Mesothelial cell of epicardium (in vitro differentiated cells): ENCODE results near the gene ULBP1. TPM values are rescaled to one million over a fixed set of nuclear protein-coding genes. Genes with fewer than 3 reads are reported as not detected.
"Not testable (repeated sequence)": the region's sequence is repeated elsewhere in the genome, so short reads cannot be mapped to it uniquely, and the experiment has no call there.

Experiments
- DNase-seq, 2 experiments: peaks; one replicate each; pipeline ENCODE4 v3.0.0; 2021; ENCODE audit warnings: low spot score in 2 of 2; ENCODE audit not compliant: unreplicated experiment in 2 of 2
- H3K27ac Mint-ChIP-seq: 2 replicates; pipeline ENCODE4 v1.8.0; 2021; ENCODE audit warnings: mixed read lengths
- H3K27me3 Mint-ChIP-seq: 2 replicates; pipeline ENCODE4 v1.8.0; 2021; ENCODE audit warnings: low read depth, mixed read lengths
- H3K36me3 Mint-ChIP-seq: 2 replicates; pipeline ENCODE4 v1.8.0; 2021; ENCODE audit warnings: mixed read lengths
- H3K4me1 Mint-ChIP-seq: 2 replicates; pipeline ENCODE4 v1.8.0; 2021; ENCODE audit warnings: mixed read lengths
- H3K4me3 Mint-ChIP-seq: 2 replicates; pipeline ENCODE4 v1.8.0; 2021; ENCODE audit warnings: mild to moderate bottlenecking, moderate library complexity, mixed read lengths
- H3K9me3 Mint-ChIP-seq: 2 replicates; pipeline ENCODE4 v1.8.0; 2021; ENCODE audit warnings: mixed read lengths
- CTCF ChIP-seq: fragments of 200-600 bp; sonication (generic); IDR thresholded peaks from one replicate; pipeline ENCODE4 v1.5.0; 2021; ENCODE audit warnings: antibody characterized with exemption; ENCODE audit not compliant: unreplicated experiment
- total RNA-seq: library from RNA; stranded (reverse); gene quantifications from 3 replicates; pipeline ENCODE4 v1.2.1, GENCODE V29; 2021

Gene ULBP1
- total RNA-seq, 1 donor from 2014 or later = 0.07 TPM

DNA sequence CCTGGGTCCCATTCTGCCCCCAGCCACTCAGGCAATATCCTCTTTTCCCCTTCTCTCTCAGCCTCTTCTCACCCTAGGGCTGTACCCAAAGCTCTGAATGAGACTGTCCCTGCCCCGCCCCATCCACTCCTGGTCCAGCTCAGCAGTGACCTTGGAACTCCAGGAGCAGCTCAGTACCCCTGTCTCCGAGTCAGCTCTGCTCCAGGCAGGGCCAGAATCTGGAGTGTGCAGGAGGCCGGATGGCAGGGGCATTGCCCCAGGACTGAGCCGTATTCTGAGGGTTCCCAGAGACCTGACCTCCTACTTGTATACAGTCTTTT, 38.9 kb upstream of the ULBP1 start:
- Mint-ChIP-seq H3K9me3 (no peaks in the 10 kb centered on the region), H3K4me1 (peaks cover 13% of the 10 kb centered on the region), H3K36me3 (no peaks in the 10 kb centered on the region), H3K4me3 (peak overlapping the region; percentile 75), H3K27ac (no peak overlapping the region), H3K27me3 (peaks cover 92% of the 10 kb centered on the region)
- no peak for TF ChIP-seq CTCF
- no peak for DNase-seq

GRCh38 chr6:149925253-149925973, 38.3 kb upstream of the ULBP1 start:
- TF ChIP-seq CTCF = no peak
- Mint-ChIP-seq H3K9me3 (no peaks in the 10 kb centered on the region), H3K4me3 (peak overlapping the region; percentile 75), H3K27ac (no peak overlapping the region), H3K27me3 (peaks cover 92% of the 10 kb centered on the region), H3K4me1 (peaks cover 13% of the 10 kb centered on the region), H3K36me3 (no peaks in the 10 kb centered on the region)
- peak in 1 of 2 experiments; percentile 29 for DNase-seq

- H3K9me3 Mint-ChIP-seq = no peaks in the 10 kb centered on the region
- no peak overlapping the region for H3K27ac Mint-ChIP-seq
- H3K36me3 Mint-ChIP-seq = no peaks in the 10 kb centered on the region
- H3K4me3 Mint-ChIP-seq = peak overlapping the region; percentile 75
- TF ChIP-seq CTCF = peak; percentile 68
- peaks cover 13% of the 10 kb centered on the region for H3K4me1 Mint-ChIP-seq
- DNase-seq = peak; percentile 66 to 90
- peaks cover 92% of the 10 kb centered on the region for H3K27me3 Mint-ChIP-seq
These were observed 37.6 kb upstream of the ULBP1 start for GRCh38 chr6:149925974-149926777.

DNA sequence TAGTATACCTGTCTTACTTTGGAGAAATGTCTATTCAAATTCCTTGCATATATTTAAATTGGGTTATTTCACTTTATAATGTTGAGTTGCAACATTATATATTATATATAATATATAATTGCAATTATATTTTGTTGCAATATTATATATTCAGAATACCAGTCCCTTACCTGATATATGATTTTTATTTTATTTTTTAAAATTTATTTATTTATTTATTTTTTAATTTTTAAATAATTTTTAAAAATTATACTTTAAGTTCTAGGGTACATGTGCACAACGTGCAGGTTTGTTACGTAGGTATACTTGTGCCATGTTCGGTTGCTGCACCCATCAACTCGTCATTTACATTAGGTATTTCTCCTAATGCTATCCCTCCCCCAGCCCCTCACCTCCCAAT, 36.7 kb upstream of the ULBP1 start:
- H3K9me3 Mint-ChIP-seq, DNase-seq, H3K36me3 Mint-ChIP-seq, H3K27ac Mint-ChIP-seq, H3K4me3 Mint-ChIP-seq: not testable (repeated sequence)
- Mint-ChIP-seq H3K4me1 (peaks cover 13% of the 10 kb centered on the region), H3K27me3 (peaks cover 92% of the 10 kb centered on the region)

DNA sequence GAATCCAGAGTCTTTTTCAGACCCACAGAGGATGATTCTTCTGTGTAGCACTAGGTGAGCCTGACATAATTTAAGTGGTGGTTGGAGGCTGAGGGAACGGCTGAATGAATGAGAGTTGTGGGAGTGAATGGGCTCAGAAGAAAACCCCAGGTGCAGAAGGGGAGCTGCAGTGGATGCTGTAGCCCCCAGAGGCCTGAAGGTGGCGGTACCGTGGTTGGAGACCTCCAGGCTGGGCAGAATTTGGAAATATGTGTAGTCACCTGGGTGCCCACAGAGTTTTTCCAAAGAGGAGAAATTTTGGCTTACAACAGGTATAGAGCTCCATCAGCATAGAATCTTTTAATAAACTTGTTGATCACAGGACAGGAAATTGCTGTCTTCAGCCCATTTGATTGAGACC, 34.3 kb upstream of the ULBP1 start:
- Mint-ChIP-seq H3K27ac (no peak overlapping the region), H3K36me3 (no peaks in the 10 kb centered on the region), H3K9me3 (no peaks in the 10 kb centered on the region), H3K27me3 (peaks cover 87% of the 10 kb centered on the region), H3K4me3 (no peak overlapping the region), H3K4me1 (peaks cover 3% of the 10 kb centered on the region)
- TF ChIP-seq CTCF = no peak
- DNase-seq = no peak

GRCh38 chr6:149931501-149931900, 32.2 kb upstream of the ULBP1 start:
- no peaks in the 10 kb centered on the region for H3K36me3 Mint-ChIP-seq
- TF ChIP-seq CTCF = no peak

More at GRCh38 chr6:149931501-149931900, 32.2 kb upstream of the ULBP1 start:
- no peak overlapping the region for H3K4me3 Mint-ChIP-seq
- H3K27ac Mint-ChIP-seq = no peak overlapping the region
- H3K27me3 Mint-ChIP-seq = peaks cover 89% of the 10 kb centered on the region
- DNase-seq = no peak
- no peaks in the 10 kb centered on the region for H3K4me1 Mint-ChIP-seq
- H3K9me3 Mint-ChIP-seq = no peaks in the 10 kb centered on the region
